OCI-LY1 (cell line): ENCODE data around the gene RASA2.

Experiments used
- EZH2 ChIP-seq: fragments of 200-600 bp; sonication (generic), shearing (Covaris generic); IDR thresholded peaks from 2 replicates; pipeline ENCODE4 v1.8.0; 2017; ENCODE audit warnings: borderline replicate concordance, mixed run types, mild to moderate bottlenecking, antibody characterized with exemption, low read length, moderate library complexity, mixed read lengths
- TF ChIP-seq, protein P1 (sequence below): fragments of 200-600 bp; sonication (generic), shearing (Covaris generic); IDR thresholded peaks from 2 replicates; pipeline ENCODE4 v1.5.1; 2017; ENCODE audit warnings: mild to moderate bottlenecking, antibody characterized with exemption, low read length, moderate library complexity, mixed read lengths

DNA sequence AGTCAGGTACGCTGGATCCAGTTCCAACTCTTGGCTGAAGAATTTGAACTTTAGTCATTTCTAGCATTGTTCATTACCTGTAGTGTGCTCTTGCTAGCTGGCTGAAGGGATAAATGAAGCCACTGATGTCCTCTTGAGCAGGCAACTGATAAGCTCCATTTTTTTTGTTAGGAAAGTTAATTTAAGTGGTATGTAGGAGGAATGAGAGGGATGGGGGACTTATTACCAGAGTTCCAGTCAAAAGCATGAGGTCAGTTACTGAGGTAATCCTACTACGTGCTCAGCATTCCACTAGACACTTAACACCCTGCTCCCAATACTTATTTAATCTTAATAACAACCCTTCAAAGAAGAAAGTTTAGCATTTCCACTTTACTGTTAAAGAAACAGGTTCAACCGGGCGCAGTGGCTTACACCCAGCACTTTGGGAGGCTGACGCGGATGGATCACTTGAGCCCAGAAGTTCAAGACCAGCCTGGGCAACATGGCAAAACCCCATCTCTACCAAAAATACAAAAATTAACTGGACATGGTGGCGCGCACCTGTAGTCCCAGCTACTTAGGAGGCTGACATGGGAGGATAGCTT lies 2.0 kb upstream of the RASA2 start:
- TF ChIP-seq, protein P1, sequence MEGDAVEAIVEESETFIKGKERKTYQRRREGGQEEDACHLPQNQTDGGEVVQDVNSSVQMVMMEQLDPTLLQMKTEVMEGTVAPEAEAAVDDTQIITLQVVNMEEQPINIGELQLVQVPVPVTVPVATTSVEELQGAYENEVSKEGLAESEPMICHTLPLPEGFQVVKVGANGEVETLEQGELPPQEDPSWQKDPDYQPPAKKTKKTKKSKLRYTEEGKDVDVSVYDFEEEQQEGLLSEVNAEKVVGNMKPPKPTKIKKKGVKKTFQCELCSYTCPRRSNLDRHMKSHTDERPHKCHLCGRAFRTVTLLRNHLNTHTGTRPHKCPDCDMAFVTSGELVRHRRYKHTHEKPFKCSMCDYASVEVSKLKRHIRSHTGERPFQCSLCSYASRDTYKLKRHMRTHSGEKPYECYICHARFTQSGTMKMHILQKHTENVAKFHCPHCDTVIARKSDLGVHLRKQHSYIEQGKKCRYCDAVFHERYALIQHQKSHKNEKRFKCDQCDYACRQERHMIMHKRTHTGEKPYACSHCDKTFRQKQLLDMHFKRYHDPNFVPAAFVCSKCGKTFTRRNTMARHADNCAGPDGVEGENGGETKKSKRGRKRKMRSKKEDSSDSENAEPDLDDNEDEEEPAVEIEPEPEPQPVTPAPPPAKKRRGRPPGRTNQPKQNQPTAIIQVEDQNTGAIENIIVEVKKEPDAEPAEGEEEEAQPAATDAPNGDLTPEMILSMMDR, result no peak
- TF ChIP-seq EZH2, result no peak
